GM06990 (cell line): Measurements from ENCODE around the gene TRAPPC13.
"Not testable (repeated sequence)": the region's sequence is repeated elsewhere in the genome, so short reads cannot be mapped to it uniquely, and the experiment has no call there.

Experiments used
- DNase-seq: peaks from one replicate; pipeline ENCODE4 v3.0.0-alpha.2; 2011; ENCODE audit not compliant: insufficient read length; ENCODE audit errors: extremely low read depth
- H3K27me3 ChIP-seq: replicated peaks from 2 replicates; pipeline ENCODE4 v1.6.0; 2011; ENCODE audit warnings: low read length; ENCODE audit not compliant: control insufficient read depth, insufficient read depth
- H3K36me3 ChIP-seq: 2 replicates; pipeline ENCODE4 v1.5.1; 2011; ENCODE audit warnings: low read length; ENCODE audit not compliant: control insufficient read depth, insufficient read depth
- H3K4me3 ChIP-seq: replicated peaks from 2 replicates; pipeline ENCODE4 v1.5.1; 2011; ENCODE audit warnings: low read depth, mild to moderate bottlenecking, control low read depth, low read length
- TF ChIP-seq, protein P1 (sequence below): IDR thresholded peaks from 2 replicates; pipeline ENCODE4 v1.5.1; 2011; ENCODE audit warnings: low read length, control low read depth, mild to moderate bottlenecking, inconsistent platforms; ENCODE audit not compliant: insufficient read depth, poor library complexity, severe bottlenecking

The TRAPPC13 gene, protein sequence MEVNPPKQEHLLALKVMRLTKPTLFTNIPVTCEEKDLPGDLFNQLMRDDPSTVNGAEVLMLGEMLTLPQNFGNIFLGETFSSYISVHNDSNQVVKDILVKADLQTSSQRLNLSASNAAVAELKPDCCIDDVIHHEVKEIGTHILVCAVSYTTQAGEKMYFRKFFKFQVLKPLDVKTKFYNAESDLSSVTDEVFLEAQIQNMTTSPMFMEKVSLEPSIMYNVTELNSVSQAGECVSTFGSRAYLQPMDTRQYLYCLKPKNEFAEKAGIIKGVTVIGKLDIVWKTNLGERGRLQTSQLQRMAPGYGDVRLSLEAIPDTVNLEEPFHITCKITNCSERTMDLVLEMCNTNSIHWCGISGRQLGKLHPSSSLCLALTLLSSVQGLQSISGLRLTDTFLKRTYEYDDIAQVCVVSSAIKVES

DNA sequence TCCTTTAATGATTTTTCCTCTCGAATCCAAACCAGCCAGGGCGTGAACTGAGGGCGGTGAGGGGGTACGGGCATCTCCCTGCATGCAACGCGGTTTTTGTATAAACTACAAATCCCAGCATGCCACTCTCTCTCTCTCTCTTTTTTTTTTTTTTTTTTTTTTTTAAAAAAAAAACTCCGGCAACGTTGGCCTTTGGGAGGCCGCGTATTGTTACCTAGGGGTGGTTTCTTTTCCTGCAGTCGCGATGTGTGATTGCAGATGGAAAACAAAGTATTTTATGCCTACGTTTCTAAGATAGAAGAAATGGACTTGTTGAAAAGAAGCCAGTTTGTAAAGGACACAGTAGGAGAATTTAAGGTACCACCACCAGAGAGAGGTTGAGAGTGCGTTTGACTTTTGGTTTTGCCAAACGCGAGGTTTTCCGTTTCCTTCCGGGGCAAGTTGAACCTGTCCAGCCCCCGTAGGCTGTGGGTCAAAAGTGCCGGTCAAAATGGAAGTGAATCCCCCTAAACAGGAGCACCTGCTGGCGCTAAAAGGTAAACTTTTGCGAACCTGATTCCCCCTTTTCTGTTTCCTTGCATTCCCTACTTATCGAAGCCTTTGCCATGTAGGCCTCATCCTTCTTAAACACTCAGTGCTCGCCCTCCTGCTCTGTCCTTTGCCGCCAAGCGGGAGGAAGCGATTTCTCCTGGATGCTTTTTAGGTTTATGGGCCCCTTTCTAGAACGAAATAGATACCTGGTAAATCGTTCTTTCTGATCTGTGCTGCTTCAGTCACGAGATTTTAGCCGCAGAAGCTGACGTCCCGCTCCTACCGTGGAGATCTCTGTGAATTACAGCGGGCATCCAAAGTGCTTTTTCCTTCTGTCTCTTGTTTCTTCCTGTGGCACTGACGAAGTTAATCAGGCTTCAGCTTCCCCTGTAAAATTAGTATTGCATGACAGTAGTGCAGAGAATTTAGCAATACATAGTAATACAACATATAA, at the start of gene TRAPPC13, which contains the start of gene SHLD3:
TRAPPC13 (plus strand) TSS at position 457 of the 985 bp plus-strand sequence; CDS start at position 491, 34 bp downstream.
SHLD3 (plus strand) TSS at position 457 of the 985 bp plus-strand sequence. CDS start 4,561 bp downstream, outside the sequence.
- Histone ChIP-seq H3K36me3 (no peaks in the 10 kb centered on the region; the same call in none of the 2 replicates), H3K4me3 (peak within 1 kb of the TSS; percentile 81), H3K27me3 (no peaks in the 10 kb centered on the region)
- DNase-seq: no peak
- TF ChIP-seq, protein P1, sequence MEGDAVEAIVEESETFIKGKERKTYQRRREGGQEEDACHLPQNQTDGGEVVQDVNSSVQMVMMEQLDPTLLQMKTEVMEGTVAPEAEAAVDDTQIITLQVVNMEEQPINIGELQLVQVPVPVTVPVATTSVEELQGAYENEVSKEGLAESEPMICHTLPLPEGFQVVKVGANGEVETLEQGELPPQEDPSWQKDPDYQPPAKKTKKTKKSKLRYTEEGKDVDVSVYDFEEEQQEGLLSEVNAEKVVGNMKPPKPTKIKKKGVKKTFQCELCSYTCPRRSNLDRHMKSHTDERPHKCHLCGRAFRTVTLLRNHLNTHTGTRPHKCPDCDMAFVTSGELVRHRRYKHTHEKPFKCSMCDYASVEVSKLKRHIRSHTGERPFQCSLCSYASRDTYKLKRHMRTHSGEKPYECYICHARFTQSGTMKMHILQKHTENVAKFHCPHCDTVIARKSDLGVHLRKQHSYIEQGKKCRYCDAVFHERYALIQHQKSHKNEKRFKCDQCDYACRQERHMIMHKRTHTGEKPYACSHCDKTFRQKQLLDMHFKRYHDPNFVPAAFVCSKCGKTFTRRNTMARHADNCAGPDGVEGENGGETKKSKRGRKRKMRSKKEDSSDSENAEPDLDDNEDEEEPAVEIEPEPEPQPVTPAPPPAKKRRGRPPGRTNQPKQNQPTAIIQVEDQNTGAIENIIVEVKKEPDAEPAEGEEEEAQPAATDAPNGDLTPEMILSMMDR: no peak

DNA sequence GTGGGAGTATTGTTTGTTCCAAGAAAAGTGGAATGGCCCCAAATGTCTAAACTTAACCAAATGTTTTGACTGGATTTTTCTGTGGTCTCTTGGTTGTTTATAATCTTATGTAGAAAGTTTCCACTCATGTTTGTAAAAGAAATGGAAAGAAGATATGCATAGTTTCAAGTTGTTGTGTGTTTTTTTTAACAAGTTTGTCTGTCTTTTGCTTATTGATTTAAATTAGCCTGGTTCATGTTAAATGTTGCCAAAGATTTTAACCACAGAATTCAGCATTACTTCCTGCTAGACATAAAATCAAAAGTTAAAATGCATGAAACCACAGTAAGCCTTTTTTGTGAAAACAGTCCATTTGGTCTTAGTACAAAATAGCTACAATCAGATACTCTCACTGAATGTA, 47.7 kb upstream of the TRAPPC13 start:
- H3K4me3 ChIP-seq: no peak overlapping the region
- peaks cover 5% of the 10 kb centered on the region for H3K36me3 ChIP-seq
- no peaks in the 10 kb centered on the region for H3K27me3 ChIP-seq
- DNase-seq: no peak
- TF ChIP-seq, protein P1: no peak

DNA sequence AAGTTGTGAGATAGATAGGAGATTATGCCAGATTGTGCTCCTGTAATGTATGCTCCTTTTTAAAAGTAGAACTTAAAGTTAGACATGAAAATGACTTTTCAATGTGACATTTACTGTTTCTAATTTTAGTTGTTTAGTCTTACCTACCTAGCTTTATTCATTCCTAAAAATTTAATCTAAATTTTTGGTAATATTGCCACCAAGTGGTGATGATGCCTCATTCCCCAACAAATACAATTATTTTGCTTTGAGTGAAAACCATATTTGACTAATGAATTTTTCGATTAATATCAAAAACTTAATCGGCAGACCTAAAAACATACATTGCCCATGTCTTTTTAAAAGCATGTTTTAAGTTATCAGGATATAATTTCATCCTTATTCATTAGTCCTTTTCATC, 36.1 kb upstream of the TRAPPC13 start:
- Histone ChIP-seq H3K36me3 (peaks cover 5% of the 10 kb centered on the region; the same call in 1 of the 2 replicates), H3K4me3 (no peak overlapping the region), H3K27me3 (no peaks in the 10 kb centered on the region)
- TF ChIP-seq, protein P1: no peak
- DNase-seq: no peak

DNA sequence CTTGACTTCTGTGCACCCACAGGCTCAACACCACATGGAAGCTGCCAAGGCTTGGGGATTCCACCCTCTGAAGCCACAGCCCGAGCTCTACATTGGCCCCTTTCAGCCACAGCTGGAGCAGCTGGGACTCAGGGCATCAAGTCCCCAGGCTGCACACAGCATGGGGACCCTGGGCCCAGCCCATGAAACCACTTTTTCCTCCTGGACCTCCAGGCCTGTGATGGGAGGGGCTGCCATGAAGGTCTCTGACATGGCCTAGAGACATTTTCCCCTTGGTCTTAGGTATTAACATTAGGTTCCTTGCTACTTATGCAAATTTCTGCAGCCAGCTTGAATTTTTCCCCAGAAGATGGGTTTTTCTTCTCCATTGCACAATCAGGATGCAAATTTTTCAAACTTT, 23.1 kb upstream of the TRAPPC13 start:
- DNase-seq, H3K4me3 ChIP-seq, H3K27me3 ChIP-seq, H3K36me3 ChIP-seq: not testable (repeated sequence)

DNA sequence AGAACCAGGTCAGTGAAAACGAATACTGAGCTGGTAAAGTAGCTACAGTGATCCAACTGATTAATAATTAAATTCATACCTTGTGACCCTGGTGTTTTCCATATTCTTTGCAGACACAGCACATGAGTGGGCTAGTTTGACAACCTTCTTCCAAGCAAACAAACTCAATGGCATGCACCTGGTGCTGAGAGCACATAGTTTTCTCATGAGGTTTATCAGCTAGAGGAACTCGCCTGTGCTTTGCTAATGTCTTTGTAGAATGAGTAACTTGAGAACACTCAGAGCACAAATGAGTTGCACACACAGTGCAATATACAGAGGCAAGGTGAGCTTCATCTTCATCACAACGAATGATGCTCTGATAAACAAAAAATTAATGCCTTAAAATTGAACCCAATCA, 13.3 kb upstream of the TRAPPC13 start:
- Histone ChIP-seq H3K36me3 (no peaks in the 10 kb centered on the region; the same call in 1 of the 2 replicates), H3K27me3 (no peaks in the 10 kb centered on the region), H3K4me3 (no peak overlapping the region)
- no peak for DNase-seq
- TF ChIP-seq, protein P1: no peak
